Fibroblast of skin of back (primary cell): ENCODE measurements around the gene NPSR1.

Experiments used
- DNase-seq: peaks from one replicate; pipeline ENCODE4 v3.0.0-alpha.2; 2013

The NPSR1 gene

DNA sequence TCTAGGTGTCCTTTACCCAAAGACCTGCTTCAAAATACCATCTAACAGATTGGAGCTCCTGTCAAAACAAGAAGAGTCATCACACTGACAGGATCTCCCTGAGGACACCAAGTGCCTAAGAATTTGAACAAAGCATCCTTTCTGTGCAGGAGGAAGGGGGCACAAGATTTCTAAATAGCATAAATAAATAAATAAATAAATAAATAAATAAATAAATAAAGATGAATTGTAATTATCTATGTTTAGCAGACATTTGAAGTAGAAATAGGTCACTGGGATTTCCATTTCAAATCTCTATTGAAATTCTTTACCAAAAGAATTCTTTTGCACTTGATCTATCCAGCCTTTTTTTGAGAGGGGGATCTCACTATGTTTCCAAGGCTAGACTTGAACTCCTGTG is 65.3 kb downstream of the NPSR1 start:
- no peak for DNase-seq

DNA sequence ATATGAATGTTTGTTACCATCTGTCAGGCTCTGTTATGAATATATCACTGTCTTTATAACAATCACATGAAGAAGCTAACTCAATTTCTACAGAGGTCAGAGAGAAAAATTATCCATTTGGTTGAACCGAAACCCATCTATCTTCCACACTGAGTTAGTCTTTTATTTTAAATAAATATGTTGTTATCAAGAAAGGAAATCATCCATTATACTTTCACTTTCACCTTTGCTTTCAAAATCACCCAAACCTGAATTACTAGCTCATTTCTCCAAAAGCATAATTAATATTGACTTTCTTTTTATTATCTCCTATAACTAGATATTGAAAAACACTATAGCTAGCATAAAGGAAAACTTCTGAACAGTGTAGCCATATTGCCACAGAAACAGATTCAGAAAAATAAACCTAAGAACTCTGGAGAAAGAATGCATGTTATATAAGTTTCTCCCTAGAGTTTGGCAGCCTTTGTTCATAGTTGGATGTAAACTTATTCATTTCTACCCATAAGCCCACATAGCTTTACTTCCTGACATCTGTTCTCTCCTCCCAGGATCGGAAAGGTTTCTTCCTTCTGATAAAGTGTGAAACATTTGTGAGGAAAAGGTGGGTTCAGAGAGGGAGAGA is 66.0 kb downstream of the NPSR1 start:
- no peak for DNase-seq

DNA sequence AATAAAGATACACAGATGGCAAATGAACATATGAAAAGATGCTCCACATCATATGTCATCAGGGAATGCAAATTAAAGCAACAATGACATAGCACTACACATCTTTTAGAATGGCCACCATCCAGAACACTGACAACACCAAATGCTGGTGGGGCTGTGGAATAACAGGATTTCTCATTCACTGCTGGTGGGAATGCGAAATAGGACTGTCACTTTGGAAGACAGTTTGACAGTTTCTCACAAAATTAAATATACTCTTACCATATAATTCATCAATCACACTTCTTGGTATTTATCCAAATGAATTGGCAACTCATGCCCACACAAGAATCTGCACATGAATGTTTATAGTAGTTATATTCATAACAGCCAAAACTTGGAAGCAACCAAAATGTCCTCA is 68.2 kb downstream of the NPSR1 start:
- no peak for DNase-seq

DNA sequence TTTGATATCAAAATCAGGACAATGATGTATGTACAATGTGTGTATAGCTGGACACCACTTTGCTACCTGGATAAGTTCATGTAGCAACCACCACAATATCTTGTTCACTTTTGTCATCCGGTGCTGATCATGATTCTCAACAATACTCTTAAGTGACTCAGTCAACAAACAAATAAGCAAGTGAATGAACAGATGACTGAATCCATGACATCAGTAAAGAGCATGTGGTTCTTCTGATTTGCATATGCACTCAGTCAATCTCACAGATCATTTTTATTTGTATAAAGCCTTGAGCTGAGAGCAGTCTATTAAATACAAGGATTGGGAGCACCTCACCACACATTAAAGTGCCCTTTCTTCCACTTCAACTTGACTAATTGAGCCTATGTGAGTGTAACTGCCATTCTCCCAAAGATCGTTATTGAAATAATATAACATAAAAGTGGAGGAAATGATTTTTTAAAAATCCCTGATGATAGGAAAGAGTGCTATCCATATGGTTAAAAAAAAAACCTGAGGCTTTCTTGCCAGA is 69.5 kb downstream of the NPSR1 start:
- DNase-seq: no peak

DNA sequence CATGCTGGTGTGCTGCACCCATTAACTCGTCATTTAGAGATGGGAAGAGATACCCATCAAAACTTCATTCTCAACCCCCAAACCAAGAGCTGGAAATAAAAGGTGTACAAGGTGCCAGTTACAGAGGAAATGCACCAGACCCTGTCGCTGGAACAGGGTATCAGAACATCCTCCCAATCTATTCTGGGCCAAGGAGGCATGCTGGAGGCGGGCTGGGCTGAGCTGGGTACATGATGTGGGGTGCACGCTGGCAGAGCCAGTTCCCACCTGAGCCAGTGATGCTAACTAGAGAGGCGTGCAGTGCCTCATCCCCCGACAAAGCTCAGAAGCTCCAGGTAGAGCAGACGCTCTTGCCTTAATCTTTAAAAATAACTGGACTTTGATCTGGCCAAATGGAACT is 70.1 kb downstream of the NPSR1 start:
- DNase-seq: no peak

DNA sequence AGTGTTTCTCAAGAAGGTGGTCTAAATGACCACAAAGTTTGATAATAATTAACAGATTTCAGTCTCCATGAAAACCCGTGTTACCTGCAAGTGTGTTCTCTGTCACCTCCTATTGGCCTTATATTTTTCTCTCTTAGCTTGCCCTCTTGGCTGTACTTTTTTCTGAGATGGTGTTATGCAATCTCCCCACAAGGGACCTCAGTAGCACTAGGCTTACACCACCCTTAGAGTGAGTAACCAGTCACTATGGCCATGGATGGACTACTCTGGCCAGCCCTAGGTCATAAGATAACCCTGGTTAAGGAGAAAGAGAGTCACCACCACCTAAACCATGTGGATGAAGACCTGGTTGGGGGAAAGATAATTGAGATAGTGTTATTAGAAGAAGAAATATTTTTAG is 76.8 kb downstream of the NPSR1 start:
- no peak for DNase-seq

DNA sequence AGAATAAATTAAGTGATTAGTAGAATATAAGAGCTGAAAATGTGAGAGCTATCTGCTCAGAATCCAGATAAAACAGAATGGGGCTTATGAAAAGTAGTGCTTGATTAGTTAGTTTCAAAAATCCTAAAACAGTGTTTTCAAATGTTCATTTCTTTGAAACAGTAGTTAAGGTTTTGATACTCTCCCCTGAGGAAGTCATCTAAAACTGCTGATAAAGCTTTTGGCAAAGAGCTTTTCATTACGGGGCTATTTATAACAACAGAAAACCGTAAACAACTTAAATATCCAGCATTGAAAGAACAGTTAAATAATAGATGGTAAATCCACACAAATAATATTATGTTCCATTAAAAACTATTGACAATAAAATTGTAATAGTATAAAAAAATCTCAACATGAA is 77.5 kb downstream of the NPSR1 start:
- DNase-seq: no peak

DNA sequence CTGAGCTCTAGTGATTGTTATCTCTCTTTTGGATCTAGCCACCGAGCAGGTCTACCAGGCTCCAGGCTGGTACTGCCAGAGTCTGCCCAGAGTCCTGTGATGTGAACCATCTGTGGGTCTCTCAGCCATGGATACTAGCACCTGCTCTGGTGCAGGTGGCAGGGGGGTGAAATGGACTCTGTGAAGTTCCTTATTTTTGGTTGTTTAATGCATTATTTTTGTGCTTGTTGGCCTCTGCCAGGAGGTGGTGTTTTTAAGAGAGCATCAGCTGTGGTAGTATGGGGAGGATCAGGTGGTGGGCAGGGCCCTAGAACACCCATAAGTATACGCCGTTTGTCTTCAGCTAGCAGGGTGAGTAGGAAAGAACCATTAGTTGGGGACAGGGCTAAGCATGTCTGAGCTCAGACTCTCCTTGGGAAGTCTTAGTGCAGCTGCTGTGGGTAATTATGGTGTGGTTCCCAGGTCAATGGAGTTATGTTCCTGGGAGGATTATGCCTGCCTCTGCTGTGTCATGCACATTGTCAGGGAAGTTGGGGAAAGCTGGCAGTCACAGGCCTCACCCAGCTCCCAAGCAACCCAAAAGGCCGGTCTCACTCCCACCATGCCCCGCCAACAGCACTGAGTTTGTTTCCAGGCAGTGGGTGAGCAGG is 81.8 kb downstream of the NPSR1 start:
- DNase-seq: no peak

DNA sequence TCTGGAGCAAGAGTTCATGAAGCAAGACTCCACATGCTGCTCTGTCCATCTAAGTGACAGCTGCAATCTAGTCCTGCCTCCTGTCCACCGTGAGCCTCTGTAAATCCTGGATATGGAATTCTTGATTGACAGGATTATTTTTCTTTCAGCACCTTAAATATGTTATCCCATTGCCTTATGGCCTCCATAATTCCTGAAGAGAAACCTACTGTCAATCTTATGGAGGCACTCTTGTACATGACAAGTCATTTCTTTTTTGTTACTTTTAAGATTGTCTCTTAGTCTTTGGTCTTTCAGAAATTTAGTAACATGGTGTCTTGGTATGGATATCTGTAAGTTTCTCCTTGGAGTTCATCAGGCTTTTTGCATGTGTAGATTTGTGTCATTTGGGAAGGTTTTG is 82.8 kb downstream of the NPSR1 start:
- DNase-seq: no peak

DNA sequence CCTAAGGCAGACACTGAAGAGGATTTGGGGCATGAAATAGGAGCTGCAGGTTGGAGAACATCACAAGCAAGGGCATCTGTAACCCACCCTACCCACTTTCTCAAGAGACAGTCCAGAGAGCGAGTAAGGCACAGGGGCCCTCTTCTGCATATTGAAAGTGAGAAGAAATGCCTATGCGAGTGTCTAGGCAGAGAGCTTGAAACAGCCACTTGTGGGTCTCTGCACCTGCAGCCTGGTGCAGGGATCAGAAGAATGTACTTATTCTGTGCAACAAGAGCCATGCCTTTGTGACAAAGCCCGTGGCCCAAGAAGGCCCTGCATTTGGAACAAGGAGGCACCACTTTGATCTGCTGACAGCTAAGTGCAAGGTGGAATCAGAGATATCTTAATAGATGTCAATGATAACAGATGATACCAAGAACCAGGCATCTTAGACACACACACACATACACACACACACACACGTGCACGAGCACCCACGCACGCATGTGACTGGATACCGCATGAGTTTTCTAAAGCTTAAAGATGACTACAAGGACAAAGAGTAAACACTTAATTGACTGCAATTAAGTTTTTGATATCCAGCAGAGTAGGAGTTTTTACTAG is 89.3 kb downstream of the NPSR1 start:
- no peak for DNase-seq

DNA sequence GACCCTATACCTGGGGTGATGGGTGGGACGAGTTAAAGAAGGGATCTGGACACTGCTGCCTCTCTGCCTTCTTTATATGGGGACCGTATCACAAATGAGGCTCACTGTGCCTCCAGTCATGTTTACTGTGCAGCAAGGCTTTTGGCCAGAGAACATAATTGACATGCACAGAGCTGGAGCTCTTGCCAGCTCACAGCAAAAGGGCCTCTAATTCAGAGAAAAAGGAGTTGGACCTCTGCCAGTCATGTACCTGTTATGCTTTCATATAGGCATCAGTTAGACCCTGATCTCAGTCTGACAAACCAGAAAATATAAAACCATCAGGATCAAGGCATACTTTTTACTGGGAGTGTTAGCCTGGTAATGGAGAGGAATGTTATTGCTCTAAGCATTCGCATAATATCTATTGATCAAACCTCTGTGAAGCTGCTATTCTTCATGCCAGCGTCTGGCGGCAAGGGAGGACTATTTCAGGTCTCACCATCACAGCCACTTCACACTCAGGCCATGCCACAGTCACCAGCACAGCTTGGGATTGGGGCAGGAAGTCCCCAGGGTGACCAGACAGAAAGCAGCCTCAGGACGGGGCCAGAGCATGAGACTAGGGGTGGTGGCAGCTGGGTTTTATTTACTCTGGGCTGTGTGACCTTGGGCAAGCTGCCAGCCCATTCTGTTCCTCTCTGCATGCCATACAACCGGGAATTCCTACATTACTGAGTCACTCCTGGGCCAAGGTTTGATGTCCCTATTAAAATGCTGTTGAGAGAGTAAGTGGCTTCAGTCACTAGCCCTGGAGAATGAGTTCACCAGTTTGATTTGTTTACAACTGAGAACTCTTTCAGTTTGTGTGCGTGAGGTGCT is 90.1 kb downstream of the NPSR1 start:
- peak; percentile 95 for DNase-seq

DNA sequence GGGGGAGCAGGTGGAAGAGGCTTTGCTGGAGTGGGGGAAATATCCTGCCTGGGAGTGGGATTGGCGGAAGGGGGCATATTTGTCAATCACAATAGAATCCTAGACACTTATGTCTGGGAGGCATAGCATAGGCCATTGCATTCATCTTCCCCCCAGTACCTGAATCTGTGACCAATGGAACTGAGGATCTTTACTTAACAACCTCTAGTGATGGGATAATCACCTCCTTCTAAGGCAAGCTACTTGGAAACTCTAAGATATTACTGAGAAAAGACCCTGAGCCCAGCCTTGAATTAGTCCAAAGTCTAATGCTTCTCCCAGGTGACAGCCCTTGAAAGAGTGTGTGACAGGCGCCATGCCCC is 90.7 kb downstream of the NPSR1 start:
- no peak for DNase-seq

DNA sequence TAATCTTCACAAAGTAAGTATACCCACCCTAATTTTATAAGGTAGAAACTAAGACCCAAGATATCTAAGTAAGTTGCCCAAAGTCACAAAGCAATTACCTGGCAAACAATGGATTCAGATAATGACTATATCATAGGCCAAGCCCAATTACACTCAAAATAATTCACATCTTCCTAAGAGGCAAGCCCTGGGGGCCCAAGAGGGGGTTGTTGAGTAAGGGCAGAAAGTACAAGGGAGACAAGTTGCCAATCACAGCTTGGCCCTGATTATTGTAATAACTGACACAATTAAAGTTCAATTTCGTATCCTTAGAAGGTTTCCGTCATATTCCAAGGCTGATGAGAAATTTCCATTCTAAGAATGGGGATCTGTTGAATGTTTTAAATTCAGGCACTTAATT is 91.4 kb downstream of the NPSR1 start:
- DNase-seq: no peak

DNA sequence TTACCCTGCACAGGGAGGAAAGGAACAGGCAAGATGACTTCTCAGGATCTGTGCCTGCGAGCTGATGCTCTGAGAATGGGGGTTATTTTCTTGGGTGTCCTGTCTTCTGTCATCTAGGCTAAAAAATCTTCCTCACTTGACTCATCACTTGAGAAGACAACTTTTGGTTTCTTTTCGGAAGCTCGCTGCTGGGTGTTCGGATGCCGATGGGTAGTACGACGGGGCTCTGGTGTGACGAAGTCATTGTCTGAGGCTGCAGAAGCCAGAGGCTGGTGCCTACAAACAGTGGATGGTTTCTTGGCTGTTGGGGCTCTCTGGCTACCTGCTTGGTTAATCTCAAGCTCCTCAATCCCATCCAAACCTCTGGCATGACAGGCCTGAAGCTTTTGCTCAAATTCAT is 92.2 kb downstream of the NPSR1 start:
- no peak for DNase-seq

DNA sequence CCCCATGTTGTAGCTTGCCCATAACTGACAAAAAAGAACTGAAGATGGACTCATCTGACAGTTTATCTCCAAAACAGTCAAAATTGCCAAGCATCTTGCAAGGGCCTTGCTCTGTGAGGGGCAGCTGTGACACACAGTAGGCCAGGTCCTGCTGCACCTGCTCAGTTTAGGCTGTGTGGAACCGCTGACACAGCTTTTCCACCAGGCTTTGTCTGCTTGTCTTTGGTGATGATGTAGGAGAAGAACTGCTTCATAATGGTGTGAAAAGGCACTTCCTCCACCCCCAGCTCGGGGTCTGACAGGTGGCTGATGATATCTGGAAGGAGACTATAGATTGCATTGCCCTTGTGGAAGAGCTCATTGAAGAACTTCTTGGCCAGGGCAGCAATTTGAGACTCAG is 92.6 kb downstream of the NPSR1 start:
- DNase-seq: no peak

DNA sequence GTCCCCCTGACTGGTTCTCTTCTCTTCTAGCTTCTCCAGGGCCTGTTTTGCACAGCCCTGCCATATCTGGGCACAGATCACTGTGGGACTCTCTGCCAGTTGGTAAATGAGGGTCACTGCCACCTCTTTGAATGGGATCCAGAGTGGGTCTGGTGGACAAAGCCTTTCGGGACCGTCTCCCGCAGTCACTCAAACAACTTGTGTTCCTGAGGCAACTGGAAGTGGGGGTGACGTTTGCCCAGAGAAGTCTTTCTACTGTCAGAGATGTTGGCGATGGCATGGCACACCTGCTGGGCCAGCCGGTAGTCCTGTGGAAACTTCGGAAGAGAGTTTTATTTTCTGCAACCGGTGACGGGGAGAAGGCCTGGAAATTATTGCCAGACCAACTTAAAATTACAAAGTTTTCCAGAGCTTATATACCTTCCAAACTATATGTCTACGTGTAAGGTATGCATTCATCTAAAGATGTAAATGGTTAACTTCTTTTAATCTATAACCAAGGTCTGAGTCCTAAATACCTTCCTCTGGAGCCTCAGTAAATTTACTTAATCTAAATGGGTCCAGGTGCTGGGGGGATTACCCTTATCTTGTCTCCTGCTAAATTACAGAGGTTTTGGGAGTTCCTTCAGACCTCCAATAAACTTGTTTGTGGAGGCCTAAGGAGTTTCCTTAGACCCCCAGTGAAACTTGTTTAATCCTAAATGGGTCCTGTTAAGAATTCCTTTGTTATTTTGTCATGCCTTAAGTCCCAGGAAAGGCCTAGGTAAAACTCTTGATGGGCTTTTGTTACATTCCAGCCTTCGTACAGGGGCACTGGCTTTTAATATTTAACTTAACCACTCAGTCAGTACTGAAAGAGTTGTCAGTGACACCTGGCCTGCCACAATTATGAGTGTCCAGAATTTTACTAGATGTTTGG is 94.0 kb downstream of the NPSR1 start:
- no peak for DNase-seq

DNA sequence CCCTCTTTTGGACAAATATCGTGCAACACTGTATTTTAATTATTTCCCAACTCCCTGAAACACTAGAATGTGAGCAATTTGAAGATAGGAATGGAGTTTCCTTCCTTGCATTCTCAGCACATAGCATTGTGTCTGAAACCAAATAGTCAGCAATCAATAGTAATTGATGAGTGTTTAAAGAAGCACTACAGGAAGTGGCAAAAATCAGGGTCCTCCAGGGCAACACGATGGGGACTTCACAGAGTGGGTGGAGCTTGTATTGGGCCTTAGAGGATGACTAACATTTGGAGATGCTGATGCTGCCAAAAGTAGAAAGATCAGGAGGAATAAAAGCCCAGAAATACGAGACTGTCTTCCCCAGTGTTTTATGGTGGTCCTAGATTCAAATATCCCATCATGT is 94.9 kb downstream of the NPSR1 start:
- DNase-seq: no peak

DNA sequence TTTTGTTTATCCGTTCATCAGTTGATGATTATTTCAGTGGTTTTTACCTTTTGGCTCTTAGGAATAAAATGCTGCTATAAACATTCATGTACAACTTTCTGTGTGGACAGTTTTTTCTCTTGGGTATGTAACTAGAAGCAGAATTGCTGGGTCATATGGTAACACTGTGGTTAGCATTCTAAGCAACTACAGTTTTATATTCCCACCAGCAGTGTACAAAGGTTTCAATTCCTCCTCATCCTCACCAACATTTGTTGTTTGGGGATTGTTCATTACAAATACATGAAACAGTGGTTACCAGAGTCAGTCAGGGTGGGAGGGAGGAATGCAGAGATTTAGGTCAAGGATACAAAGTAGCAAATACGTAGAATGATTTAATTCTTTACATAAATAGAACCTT is 97.0 kb downstream of the NPSR1 start:
- no peak for DNase-seq

DNA sequence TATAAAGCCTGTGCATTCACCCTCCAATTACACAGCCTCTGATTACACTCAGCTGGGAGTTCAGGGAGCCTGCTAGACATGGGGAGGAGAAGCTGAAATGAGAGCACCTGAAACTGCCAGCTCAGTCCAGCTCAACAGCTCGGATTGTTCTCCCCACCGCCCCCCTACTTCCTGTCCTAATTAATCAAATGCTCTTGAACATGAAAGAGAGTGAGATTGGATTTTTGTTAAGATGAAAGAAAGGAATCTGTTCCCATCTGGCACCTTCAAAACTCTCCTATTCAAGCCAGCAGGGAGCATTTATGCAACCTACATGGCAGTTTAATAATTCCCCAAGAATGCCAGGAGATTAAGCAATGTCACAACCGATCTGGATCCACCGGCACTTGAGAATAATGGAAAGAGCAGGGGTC is 98.0 kb downstream of the NPSR1 start:
- no peak for DNase-seq

DNA sequence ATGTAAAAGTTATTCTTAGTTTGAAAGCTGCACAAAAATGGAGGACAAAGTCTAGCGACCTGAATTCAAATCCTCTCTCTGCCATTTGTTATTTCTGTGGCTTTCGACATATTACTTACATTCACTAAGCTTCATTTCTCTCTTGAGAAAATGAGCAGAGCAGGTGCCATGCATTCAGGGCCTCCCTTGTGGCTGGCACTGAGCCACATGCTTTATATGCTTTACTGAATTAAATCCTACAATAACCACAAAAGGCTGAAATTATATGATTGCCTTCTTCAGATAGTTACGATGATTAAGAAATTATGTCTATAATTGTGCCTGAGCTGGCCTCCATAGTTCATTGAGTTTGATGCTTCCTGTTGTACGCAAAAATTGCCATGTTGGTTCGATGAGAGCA is 98.7 kb downstream of the NPSR1 start:
- no peak for DNase-seq

DNA sequence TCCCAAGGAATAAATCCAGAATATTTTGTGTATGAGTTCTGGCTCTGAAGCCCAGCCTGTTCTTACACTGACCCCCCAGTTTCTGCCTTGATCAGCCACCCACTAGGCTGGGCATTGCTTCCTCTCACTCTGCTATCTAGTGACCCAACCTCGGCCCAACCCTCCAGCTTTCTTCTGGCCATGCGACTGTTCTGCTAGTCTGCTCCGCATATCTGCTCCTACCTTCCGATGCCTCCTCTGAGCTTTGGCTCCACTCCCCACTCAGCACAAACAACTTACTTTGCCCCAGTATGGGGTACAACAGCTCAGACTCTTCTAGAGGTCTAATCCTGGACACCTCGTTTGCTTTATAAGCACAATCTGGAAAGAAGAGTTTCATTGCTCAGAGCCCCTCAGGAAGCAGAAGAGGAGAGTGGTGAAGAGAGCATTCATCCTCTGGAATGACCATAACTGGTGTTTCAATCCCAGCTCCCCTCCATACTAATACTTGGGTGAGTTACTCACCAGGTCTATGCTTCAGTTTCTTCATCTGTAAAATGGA is 99.6 kb downstream of the NPSR1 start:
- DNase-seq: no peak

DNA sequence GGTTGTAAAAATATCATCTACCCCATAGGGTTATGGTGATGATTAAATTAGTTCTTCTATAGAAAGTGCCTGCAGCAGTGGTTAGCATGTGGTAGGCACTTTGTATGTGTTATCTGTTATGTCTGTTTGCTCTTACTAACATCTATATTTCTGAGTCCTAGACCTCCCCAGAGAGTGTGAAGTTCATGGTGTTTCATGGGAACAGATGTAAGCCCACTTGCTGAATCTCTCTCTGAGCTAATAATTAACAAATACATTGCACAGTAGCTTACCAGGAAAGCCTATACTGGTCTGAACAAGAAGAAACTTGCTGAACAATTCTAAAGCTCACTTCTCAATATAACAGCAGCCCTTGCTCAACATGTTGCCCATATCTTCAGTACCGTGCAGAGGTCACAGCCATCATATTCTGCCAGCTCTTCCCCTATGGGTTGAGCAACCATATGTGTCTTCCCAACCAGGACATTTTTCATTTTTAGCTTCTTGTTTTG is 100.1 kb downstream of the NPSR1 start:
- no peak for DNase-seq
